Immature natural killer cell (primary cell): ENCODE results near the gene ANP32A. TPM values are rescaled to one million over a fixed set of nuclear protein-coding genes. Genes with fewer than 3 reads are reported as not detected.

Experiments
- DNase-seq, 3 donors: peaks; one replicate each; pipeline ENCODE4 v3.0.0; 2022; ENCODE audit warnings: mixed read lengths in 1 of 3
- H3K27ac Mint-ChIP-seq, 6 donors: one replicate each; pipeline ENCODE4 v1.8.0; 2020; ENCODE audit warnings: mixed read lengths in 6 of 6, mild to moderate bottlenecking in 5 of 6, inconsistent platforms in 4 of 6, moderate library complexity in 3 of 6
- H3K27me3 Mint-ChIP-seq, 3 donors: one replicate each; pipeline ENCODE4 v1.8.0; 2020 to 2021; ENCODE audit warnings: low read depth in 3 of 3, mild to moderate bottlenecking in 3 of 3, mixed read lengths in 3 of 3, moderate library complexity in 3 of 3, inconsistent platforms in 1 of 3
- H3K36me3 Mint-ChIP-seq, 3 donors: one replicate each; pipeline ENCODE4 v1.8.0; 2020; ENCODE audit warnings: mixed read lengths in 3 of 3, inconsistent platforms in 2 of 3, mild to moderate bottlenecking in 2 of 3
- H3K4me1 Mint-ChIP-seq, 2 donors: one replicate each; pipeline ENCODE4 v1.8.0; 2020; ENCODE audit warnings: inconsistent platforms in 2 of 2, mild to moderate bottlenecking in 2 of 2, mixed read lengths in 2 of 2, moderate library complexity in 1 of 2
- H3K4me3 Mint-ChIP-seq, 5 donors: one replicate each; pipeline ENCODE4 v1.8.0; 2020; ENCODE audit warnings: mild to moderate bottlenecking in 5 of 5, mixed read lengths in 5 of 5, inconsistent platforms in 3 of 5, moderate library complexity in 3 of 5
- H3K9me3 Mint-ChIP-seq, 6 donors: one replicate each; pipeline ENCODE4 v1.8.0; 2020; ENCODE audit warnings: mild to moderate bottlenecking in 6 of 6, mixed read lengths in 6 of 6, inconsistent platforms in 4 of 6, moderate library complexity in 3 of 6
- polyA plus RNA-seq, 3 donors: library from polyadenylated mRNA; unstranded; fragments of 300-500 nt; fragmentation: Illumina TruSeq; gene quantifications; one replicate each; pipeline ENCODE4 v1.2.3, GENCODE V29; 2021

The ANP32A gene
- polyA plus RNA-seq, 3 donors from 2014 or later = 76.3 to 147 (median 85.2) TPM

- H3K36me3 Mint-ChIP-seq = no peaks in the 10 kb centered on the region
- no peaks in the 10 kb centered on the region for H3K27me3 Mint-ChIP-seq
- no peak overlapping the region for H3K4me3 Mint-ChIP-seq
- no peaks in the 10 kb centered on the region for H3K9me3 Mint-ChIP-seq
- peaks cover 91 to 97% of the 10 kb centered on the region in 2 donors for H3K4me1 Mint-ChIP-seq
- DNase-seq = no peak
- H3K27ac Mint-ChIP-seq = peak overlapping the region in 3 of 6 donors; percentile 9 to 67 (median 28)
Observed at GRCh38 chr15:68802373-68802772, 18.3 kb downstream of the ANP32A start.

- Mint-ChIP-seq H3K36me3 (no peaks in the 10 kb centered on the region), H3K4me1 (peaks cover 93 to 98% of the 10 kb centered on the region in 2 donors), H3K9me3 (no peaks in the 10 kb centered on the region), H3K27ac (peak overlapping the region in 5 of 6 donors; percentile 24 to 78 (median 68)), H3K27me3 (no peaks in the 10 kb centered on the region), H3K4me3 (peak overlapping the region in 2 of 5 donors; percentile 23 to 45)
- DNase-seq = no peak
Observed at GRCh38 chr15:68801572-68802148, 19.0 kb downstream of the ANP32A start.

- Mint-ChIP-seq H3K4me3 (peak overlapping the region; percentile 20 to 59 (median 27)), H3K27me3 (no peaks in the 10 kb centered on the region), H3K4me1 (peaks cover 93 to 98% of the 10 kb centered on the region in 2 donors), H3K27ac (peak overlapping the region; percentile 8 to 84 (median 68)), H3K9me3 (no peaks in the 10 kb centered on the region), H3K36me3 (no peaks in the 10 kb centered on the region)
- DNase-seq = peak in 1 of 3 donors; percentile 26
Observed at GRCh38 chr15:68800875-68801274, 19.8 kb downstream of the ANP32A start.

DNA sequence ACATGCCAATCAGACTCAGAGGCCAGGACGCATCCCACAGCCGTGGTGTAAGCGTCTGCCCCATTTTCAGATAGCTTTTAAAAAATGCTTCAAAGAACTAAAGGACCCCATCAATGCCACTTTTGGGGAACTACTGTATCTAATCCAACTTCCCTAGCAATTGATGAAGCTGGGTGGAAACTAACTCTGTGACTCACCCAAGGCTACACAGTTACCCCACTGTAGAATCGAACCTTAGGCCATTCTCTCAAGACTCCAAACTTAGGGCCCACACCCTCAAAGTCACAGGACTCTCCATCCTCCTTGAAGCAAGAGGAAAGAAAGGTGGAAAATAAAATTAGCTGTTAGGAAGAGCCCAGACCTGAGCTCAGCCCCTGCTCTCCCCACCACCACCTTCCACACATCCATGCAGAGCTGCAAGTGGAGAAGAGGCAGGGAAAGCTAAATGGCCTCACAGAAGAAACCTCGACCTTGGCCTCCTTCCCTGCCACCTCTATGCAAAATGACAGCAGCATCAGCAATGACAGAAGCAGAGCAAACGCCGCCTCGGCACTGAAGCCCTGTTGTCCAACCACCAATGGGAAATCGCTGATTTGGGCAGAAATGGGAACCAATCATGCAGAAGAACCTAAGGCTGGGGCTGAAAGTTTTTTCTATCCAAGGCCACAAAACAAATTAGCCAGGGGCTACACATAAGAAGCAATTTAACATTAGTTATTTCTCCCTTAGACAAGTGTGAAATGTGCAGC lies 22.2 kb downstream of the ANP32A start:
- peak overlapping the region in 3 of 5 donors; percentile 3 to 7 (median 4) for H3K4me3 Mint-ChIP-seq
- H3K27me3 Mint-ChIP-seq = peaks cover 0 to 2% (median 2%) of the 10 kb centered on the region in 3 donors
- peaks cover 97 to 98% of the 10 kb centered on the region in 2 donors for H3K4me1 Mint-ChIP-seq
- H3K9me3 Mint-ChIP-seq = no peaks in the 10 kb centered on the region
- DNase-seq = no peak
- peak overlapping the region; percentile 8 to 74 (median 30) for H3K27ac Mint-ChIP-seq
- H3K36me3 Mint-ChIP-seq = no peaks in the 10 kb centered on the region

DNA sequence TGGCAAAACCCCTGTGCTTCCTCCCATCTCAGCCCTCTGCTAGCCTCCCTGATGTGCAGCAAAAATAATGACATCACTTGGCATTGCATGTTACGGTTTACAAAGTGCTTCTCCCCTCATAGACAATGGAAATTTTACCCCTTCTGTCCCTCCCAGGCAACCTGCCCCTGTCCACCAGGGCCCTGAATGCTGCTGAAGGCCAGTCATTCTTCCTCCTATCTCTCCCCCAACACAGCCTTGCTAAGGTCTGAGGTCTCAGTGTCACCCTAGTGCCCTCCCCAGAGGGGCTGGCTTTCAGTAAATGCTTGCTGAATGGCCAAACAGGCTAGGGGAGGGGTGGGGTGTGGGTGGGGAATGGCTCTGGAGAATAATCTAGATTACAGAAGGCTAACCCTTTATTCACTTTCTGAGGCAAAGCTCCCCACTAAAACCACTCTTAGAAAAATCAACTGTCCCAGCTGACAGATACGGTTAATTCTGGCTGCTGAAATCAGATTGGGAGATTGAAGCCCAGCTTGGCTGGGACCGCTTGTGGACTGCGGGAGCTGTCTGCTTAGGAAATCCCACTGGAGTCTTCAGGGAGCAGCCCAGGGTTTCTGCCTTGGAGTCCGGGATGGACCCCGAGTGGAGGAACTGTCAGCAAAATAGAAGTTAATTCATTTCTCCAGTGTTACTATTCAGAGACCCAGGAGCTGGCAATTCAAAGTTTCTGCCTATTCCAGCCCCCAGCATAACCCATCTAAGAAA lies 22.9 kb downstream of the ANP32A start:
- Mint-ChIP-seq H3K4me1 (peaks cover 98% of the 10 kb centered on the region in 2 donors), H3K9me3 (no peaks in the 10 kb centered on the region), H3K27ac (peak overlapping the region; percentile 76 to 95 (median 88)), H3K36me3 (no peaks in the 10 kb centered on the region), H3K27me3 (peaks cover 0 to 2% (median 2%) of the 10 kb centered on the region in 3 donors), H3K4me3 (peak overlapping the region; percentile 58 to 85 (median 69))
- DNase-seq = no peak

GRCh38 chr15:68797191-68797590 lies 23.5 kb downstream of the ANP32A start:
- Mint-ChIP-seq H3K4me1 (peaks cover 98 to 99% of the 10 kb centered on the region in 2 donors), H3K4me3 (peak overlapping the region; percentile 58 to 85 (median 69)), H3K9me3 (no peaks in the 10 kb centered on the region), H3K27me3 (peaks cover 0 to 2% (median 2%) of the 10 kb centered on the region in 3 donors), H3K36me3 (no peaks in the 10 kb centered on the region), H3K27ac (peak overlapping the region; percentile 76 to 95 (median 88))
- DNase-seq = peak in 1 of 3 donors; percentile 25

DNA sequence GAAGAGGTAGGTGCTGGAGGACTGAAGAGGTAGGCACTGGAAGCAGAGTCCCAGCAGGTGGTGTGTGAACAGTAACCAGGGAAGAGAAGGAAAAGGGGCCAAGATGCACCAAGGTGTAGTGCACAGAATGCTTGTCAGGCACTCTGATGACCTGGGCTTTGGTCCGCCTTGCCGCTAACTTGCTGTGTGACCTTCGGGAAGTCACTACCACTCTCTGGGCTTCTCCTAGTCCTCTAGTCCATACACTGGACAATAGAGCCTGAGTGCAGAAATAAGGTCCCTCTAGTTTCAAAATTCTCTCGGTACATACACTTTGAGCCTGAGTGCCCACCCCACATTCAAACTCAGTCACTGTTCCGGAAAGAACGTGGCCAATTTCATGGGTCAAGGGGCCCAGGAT lies 24.1 kb downstream of the ANP32A start:
- peak overlapping the region; percentile 76 to 85 (median 83) for H3K4me3 Mint-ChIP-seq
- no peak for DNase-seq
- H3K9me3 Mint-ChIP-seq = no peaks in the 10 kb centered on the region
- peaks cover 98 to 99% of the 10 kb centered on the region in 2 donors for H3K4me1 Mint-ChIP-seq
- peaks cover 0 to 9% (median 2%) of the 10 kb centered on the region in 3 donors for H3K27me3 Mint-ChIP-seq
- H3K36me3 Mint-ChIP-seq = no peaks in the 10 kb centered on the region
- H3K27ac Mint-ChIP-seq = peak overlapping the region; percentile 83 to 95 (median 89)

DNA sequence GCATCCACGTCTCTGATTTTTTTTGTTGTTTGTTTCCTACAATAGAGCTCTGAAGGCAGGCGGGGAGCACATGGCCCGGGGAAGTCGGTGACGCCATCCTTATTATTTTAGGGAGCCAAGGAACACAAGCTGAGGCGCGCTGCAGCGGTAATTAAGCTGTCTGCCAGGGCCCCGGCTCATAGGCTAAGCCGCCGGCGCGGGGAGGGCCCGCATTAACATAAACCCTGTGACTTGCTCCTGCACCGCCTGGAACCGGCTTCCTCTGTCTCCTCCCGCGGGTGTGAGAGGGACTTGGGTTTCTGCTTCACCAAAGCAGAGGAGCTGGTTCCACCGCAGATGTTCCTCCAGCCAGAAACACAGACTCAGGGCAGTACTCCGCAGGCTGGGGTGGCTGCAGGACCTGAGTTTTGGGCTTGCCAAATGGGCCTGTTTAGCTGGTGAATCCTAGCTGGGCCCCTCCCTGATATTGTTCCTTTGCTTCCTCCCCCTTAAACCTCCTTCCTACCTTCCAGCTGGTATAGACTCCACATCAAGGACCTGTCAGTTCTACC lies 25.3 kb downstream of the ANP32A start:
- H3K36me3 Mint-ChIP-seq = no peaks in the 10 kb centered on the region
- H3K27me3 Mint-ChIP-seq = peaks cover 0 to 11% (median 2%) of the 10 kb centered on the region in 3 donors
- H3K27ac Mint-ChIP-seq = peak overlapping the region; percentile 83 to 95 (median 88)
- H3K4me1 Mint-ChIP-seq = peaks cover 99 to 100% of the 10 kb centered on the region in 2 donors
- no peaks in the 10 kb centered on the region for H3K9me3 Mint-ChIP-seq
- peak; percentile 71 to 76 (median 76) for DNase-seq
- H3K4me3 Mint-ChIP-seq = peak overlapping the region; percentile 76 to 85 (median 83)

- Mint-ChIP-seq H3K4me1 (peaks cover 99 to 100% of the 10 kb centered on the region in 2 donors), H3K27ac (peak overlapping the region; percentile 83 to 95 (median 88)), H3K27me3 (peaks cover 0 to 11% (median 2%) of the 10 kb centered on the region in 3 donors), H3K9me3 (no peaks in the 10 kb centered on the region), H3K36me3 (no peaks in the 10 kb centered on the region), H3K4me3 (peak overlapping the region; percentile 76 to 85 (median 83))
- DNase-seq = no peak
Observed at GRCh38 chr15:68794863-68795262, 25.8 kb downstream of the ANP32A start.

DNA sequence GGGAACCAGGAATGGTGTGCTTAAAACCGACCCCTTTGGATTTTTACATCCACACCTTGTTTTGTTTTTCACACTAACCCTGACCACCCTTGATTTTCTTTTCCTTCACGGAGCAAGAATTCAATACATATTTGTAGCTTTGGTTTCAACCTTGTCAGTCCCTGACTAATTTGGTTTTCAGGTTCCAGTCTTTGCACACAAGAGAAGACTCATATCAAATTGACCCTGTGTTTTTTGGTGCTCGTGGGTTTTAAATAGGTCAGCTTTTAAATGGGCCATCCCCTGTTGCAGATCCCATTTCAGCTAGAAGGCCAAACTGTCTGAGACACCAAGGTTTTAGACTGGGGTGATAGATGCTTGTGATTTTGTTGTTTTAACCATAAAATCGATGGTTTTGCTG lies 26.4 kb downstream of the ANP32A start:
- peak overlapping the region; percentile 76 to 85 (median 83) for H3K4me3 Mint-ChIP-seq
- DNase-seq = no peak
- H3K36me3 Mint-ChIP-seq = no peaks in the 10 kb centered on the region
- peaks cover 99 to 100% of the 10 kb centered on the region in 2 donors for H3K4me1 Mint-ChIP-seq
- H3K27me3 Mint-ChIP-seq = peaks cover 0 to 11% (median 2%) of the 10 kb centered on the region in 3 donors
- H3K9me3 Mint-ChIP-seq = no peaks in the 10 kb centered on the region
- peak overlapping the region; percentile 83 to 95 (median 88) for H3K27ac Mint-ChIP-seq

DNA sequence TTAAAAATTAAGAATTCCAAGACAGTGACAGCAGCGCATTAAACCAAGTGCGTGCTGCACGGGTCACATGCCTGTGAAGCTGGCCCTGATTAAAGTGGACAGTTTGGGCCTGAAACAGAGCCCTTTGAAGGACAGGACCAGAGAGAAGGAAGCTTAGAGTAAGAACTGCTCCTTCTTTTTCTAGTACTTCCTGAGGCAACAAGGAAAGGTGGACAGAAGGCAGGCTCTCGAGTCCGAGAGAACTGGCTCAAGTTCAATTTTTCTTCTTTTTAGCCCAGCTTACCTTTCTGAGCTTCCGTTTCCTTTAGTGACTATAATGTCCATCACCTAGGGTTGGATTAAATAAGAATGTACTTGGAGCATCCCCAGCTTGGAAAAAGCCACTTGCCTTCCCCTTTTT lies 26.9 kb downstream of the ANP32A start:
- Mint-ChIP-seq H3K27me3 (peaks cover 0 to 11% (median 2%) of the 10 kb centered on the region in 3 donors), H3K36me3 (no peaks in the 10 kb centered on the region), H3K4me1 (peaks cover 99 to 100% of the 10 kb centered on the region in 2 donors), H3K9me3 (no peaks in the 10 kb centered on the region), H3K27ac (peak overlapping the region in 5 of 6 donors; percentile 12 to 96 (median 89)), H3K4me3 (peak overlapping the region in 1 of 5 donors; percentile 79)
- no peak for DNase-seq

DNA sequence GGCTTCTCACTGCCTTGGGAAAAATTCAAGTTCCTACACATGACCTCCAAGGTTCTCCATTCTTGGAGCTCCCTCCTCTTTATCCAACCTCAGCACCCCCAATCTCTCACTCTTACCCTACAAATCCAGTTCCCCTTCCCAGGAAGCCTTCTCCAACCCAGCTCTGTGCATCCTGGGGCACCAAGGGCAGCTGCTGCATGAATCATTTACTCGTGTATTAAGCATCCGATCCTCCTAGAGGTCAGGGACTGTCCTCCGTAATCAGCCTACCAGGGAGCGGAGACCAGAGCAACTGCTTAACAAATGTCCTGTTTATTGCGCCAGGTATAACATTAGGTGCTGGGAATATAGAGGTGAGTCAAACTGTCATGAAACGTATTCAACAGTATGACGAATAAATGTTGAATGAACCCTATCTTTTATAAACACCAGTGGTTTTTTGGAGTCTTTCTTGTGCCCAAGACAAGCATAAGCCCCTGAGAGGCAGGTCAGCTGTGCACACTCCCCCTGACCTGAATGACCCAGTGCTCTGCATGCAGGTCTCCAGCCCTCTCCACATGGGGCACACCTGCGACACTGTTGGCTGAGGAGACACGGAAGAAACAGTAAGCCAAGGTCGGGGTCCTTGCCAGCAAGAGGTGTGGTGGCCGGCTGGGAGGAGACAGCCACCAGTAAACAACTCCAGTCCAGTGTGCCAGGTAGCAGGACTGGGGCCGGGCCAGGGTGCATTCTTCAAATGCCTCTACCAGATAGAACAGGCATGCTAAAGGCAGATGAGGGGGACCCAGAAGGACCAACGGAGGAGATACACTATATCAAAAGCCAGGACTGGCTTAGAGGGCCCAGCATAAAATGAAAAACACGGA lies 27.6 kb downstream of the ANP32A start:
- DNase-seq = no peak
- H3K4me3 Mint-ChIP-seq = peak overlapping the region; percentile 2 to 90 (median 71)
- no peaks in the 10 kb centered on the region for H3K9me3 Mint-ChIP-seq
- H3K27me3 Mint-ChIP-seq = peaks cover 0 to 11% (median 2%) of the 10 kb centered on the region in 3 donors
- peak overlapping the region; percentile 89 to 96 (median 92) for H3K27ac Mint-ChIP-seq
- no peaks in the 10 kb centered on the region for H3K36me3 Mint-ChIP-seq
- H3K4me1 Mint-ChIP-seq = peaks cover 99 to 100% of the 10 kb centered on the region in 2 donors
